GM12878 (cell line): Measurements from ENCODE around the gene TM7SF2. TPM values are rescaled to one million over a fixed set of nuclear protein-coding genes. Genes with fewer than 3 reads are reported as not detected.
A peak's percentile ranks its signal among the peaks of the same experiment; 100 is the strongest.

Experiments used
- ATAC-seq: fragments of 200-7000 bp; cut with Tn5 transposase; 3 replicates; pipeline ENCODE4 v1.9.1; 2020; ENCODE audit warnings: mild to moderate bottlenecking, moderate library complexity
- BruUV-seq: library from RNA; stranded (reverse); fragments of 400-500 nt; replicated peaks from 2 replicates; lab custom pipeline; 2021; lab: Mats Ljungman, UMichigan
- CTCF ChIA-PET: fragments of 300-600 bp; sonication (Branson Sonifier 250); formaldehyde crosslinking; extraction: SDS; loops from one replicate; lab custom pipeline; 2021; ENCODE audit warnings: inconsistent platforms; lab: Yijun Ruan, JAX
- POLR2A ChIA-PET: fragments of 350-600 bp; formaldehyde crosslinking; extraction: SDS; loops from one replicate; lab custom pipeline; 2021; ENCODE audit warnings: inconsistent platforms; lab: Charles Lee
- RAD21 ChIA-PET: fragments of 300-600 bp; sonication (Branson Sonifier 250); formaldehyde crosslinking; loops from one replicate; lab custom pipeline; 2023; ENCODE audit warnings: antibody characterized with exemption; ENCODE audit not compliant: unreplicated experiment; lab: Charles Lee
- SMC1A ChIA-PET: fragments of 300-600 bp; sonication (Branson Sonifier 250); formaldehyde crosslinking; loops from one replicate; lab custom pipeline; 2023; ENCODE audit not compliant: unreplicated experiment, uncharacterized antibody; lab: Charles Lee
- DNase-seq: peaks from one replicate; pipeline ENCODE4 v3.0.0-alpha.2; 2011; ENCODE audit warnings: low read depth, low spot score
- FAIRE-seq: peaks from 3 replicates; lab custom pipeline; 2011; peaks lifted over from hg19 to GRCh38; lab: Jason Lieb, UNC
- H2AFZ ChIP-seq: 2 replicates; pipeline ENCODE4 v1.6.0; 2011; ENCODE audit warnings: low read depth, low read length, control low read depth; ENCODE audit not compliant: control insufficient read depth
- H3K27ac ChIP-seq: 2 replicates; pipeline ENCODE4 v1.5.1; 2011; ENCODE audit warnings: control low read depth; ENCODE audit not compliant: control insufficient read depth, insufficient read depth
- H3K27me3 ChIP-seq, 2 experiments: replicated peaks in 1 of 2; 2 replicates each; pipeline versions ENCODE4 v1.6.0 to v1.6.1; 2011; ENCODE audit warnings: low read length in 1 of 2; ENCODE audit not compliant: control insufficient read depth in 2 of 2, insufficient read depth in 2 of 2
- H3K36me3 ChIP-seq, 2 experiments: 2 replicates each; pipeline ENCODE4 v1.5.1; 2011; ENCODE audit warnings: low read length in 1 of 2; ENCODE audit not compliant: control insufficient read depth in 2 of 2, insufficient read depth in 2 of 2
- H3K4me1 ChIP-seq: 2 replicates; pipeline ENCODE4 v1.6.1; 2011; ENCODE audit warnings: mild to moderate bottlenecking, low read length, moderate library complexity, mixed read lengths; ENCODE audit not compliant: control insufficient read depth, insufficient read depth
- H3K4me2 ChIP-seq: 2 replicates; pipeline ENCODE4 v1.6.0; 2011; ENCODE audit warnings: control low read depth; ENCODE audit not compliant: control insufficient read depth, insufficient read depth
- H3K4me3 ChIP-seq: fragments of 200-600 bp; sonication (generic); 2 replicates; pipeline ENCODE4 v1.5.1; 2016
- H3K79me2 ChIP-seq: 2 replicates; pipeline ENCODE4 v1.6.0; 2011; ENCODE audit warnings: low read length; ENCODE audit not compliant: control insufficient read depth, insufficient read depth
- H3K9ac ChIP-seq: 2 replicates; pipeline ENCODE4 v1.8.0; 2011; ENCODE audit warnings: low read length, control low read depth, mixed read lengths; ENCODE audit not compliant: control insufficient read depth, insufficient read depth
- H3K9me3 ChIP-seq: replicated peaks from 3 replicates; pipeline ENCODE4 v1.5.1; 2011; ENCODE audit warnings: mild to moderate bottlenecking, low read length; ENCODE audit not compliant: control insufficient read depth, insufficient read depth
- H4K20me1 ChIP-seq: 2 replicates; pipeline ENCODE4 v1.6.0; 2011; ENCODE audit not compliant: control insufficient read depth, insufficient read depth
- EGR1 ChIP-seq, 2 experiments: IDR thresholded peaks; 1 replicate in 1 of 2; 2 replicates in 1 of 2; pipeline ENCODE4 v1.6.1; 2011 to 2012; ENCODE audit warnings: low read depth in 2 of 2, low read length in 2 of 2, borderline replicate concordance in 1 of 2, mild to moderate bottlenecking in 1 of 2, moderate library complexity in 1 of 2
- KAT2A ChIP-seq: conservative IDR thresholded peaks from 2 replicates; pipeline ENCODE4 v1.6.1; 2011; ENCODE audit warnings: low read depth, low read length; ENCODE audit not compliant: control insufficient read depth
- MYC ChIP-seq: IDR thresholded peaks from 2 replicates; pipeline ENCODE4 v1.6.1; 2011; ENCODE audit warnings: mild to moderate bottlenecking, low read length, moderate library complexity, inconsistent platforms; ENCODE audit not compliant: insufficient read depth, insufficient replicate concordance, insufficient read length, severe bottlenecking
- NFXL1 ChIP-seq: fragments of 450-650 bp; IDR thresholded peaks from 2 replicates; pipeline ENCODE4 v1.6.1; 2017; ENCODE audit warnings: antibody characterized with exemption, mild to moderate bottlenecking, borderline replicate concordance
- NR2F1 ChIP-seq: fragments of 450-650 bp; conservative IDR thresholded peaks from 2 replicates; pipeline ENCODE4 v1.6.1; 2017; ENCODE audit warnings: mild to moderate bottlenecking
- POLR2AphosphoS5 ChIP-seq: IDR thresholded peaks from 2 replicates; pipeline ENCODE4 v1.6.1; 2011; ENCODE audit warnings: mild to moderate bottlenecking, low read length, inconsistent platforms
- RAD21 ChIP-seq: IDR thresholded peaks from 2 replicates; pipeline ENCODE4 v1.6.1; 2011; ENCODE audit warnings: mild to moderate bottlenecking, low read depth, low read length, moderate library complexity; ENCODE audit not compliant: insufficient read depth
- RUNX3 ChIP-seq: IDR thresholded peaks from 2 replicates; pipeline ENCODE4 v1.6.1; 2012; ENCODE audit warnings: low read length, inconsistent platforms
- SIN3A ChIP-seq: IDR thresholded peaks from 2 replicates; pipeline ENCODE4 v1.6.1; 2012; ENCODE audit warnings: low read depth, low read length, improper control_type of control experiment
- SMARCA5 ChIP-seq: fragments of 450-650 bp; IDR thresholded peaks from 2 replicates; pipeline ENCODE4 v1.6.1; 2017; ENCODE audit warnings: mild to moderate bottlenecking
- TARDBP ChIP-seq: IDR thresholded peaks from 2 replicates; pipeline ENCODE4 v1.6.1; 2016; ENCODE audit warnings: borderline replicate concordance
- WGBS: methylation state at CpG from one replicate; pipeline ENCODE4 v1.1.6; 2016; ENCODE audit warnings: low lambda C conversion rate; ENCODE audit not compliant: insufficient replicate concordance, insufficient coverage; ENCODE audit errors: missing lambda C conversion rate; 5-methylcytosine and 5-hydroxymethylcytosine counted together
- in situ Hi-C: fragments of 300-500 bp; cut with MboI; formaldehyde crosslinking; loops from 9 replicates; pipeline ENCODE4 v1.14.3; 2018; ENCODE audit warnings: mixed read lengths
- intact Hi-C: fragments of 100-400 bp; cut with micrococcal nuclease; formaldehyde crosslinking; loops from one replicate; pipeline ENCODE4 v1.14.2; 2022; ENCODE audit not compliant: unreplicated experiment
- polyA plus RNA-seq, 11 experiments: library from polyadenylated mRNA; depleted of rRNA in 4 of 11; unstranded in 6 of 11; stranded (reverse) in 5 of 11; fragments of >200 nt; fragmentation: Nextera tagmentation in 4 of 11; fragmentation: Illumina TruSeq in 1 of 11; extraction: Ambion mirVana in 4 of 11; extraction: Trizol in 1 of 11; gene quantifications; 1 replicate in 1 of 11; 2 replicates in 10 of 11; pipeline versions ENCODE4 v1.2.1 to v1.2.3, GENCODE V29; 2011 to 2016; ENCODE audit warnings: inconsistent platforms in 2 of 11, missing spikeins in 2 of 11, low read depth in 1 of 11
- total RNA-seq, 4 experiments: library from RNA; depleted of rRNA in 3 of 4; stranded (reverse); fragments of >200 nt in 3 of 4; fragmentation: Illumina TruSeq in 1 of 4; extraction: Trizol in 1 of 4; gene quantifications; 2 replicates each; pipeline versions ENCODE4 v1.2.1 to v1.2.3, GENCODE V29; 2013 to 2021
- TF ChIP-seq, protein P1 (sequence below): IDR thresholded peaks from 2 replicates; pipeline ENCODE4 v1.6.1; 2012; ENCODE audit warnings: low read depth, low read length, improper control_type of control experiment
- TF ChIP-seq, protein P2 (sequence below): IDR thresholded peaks from 2 replicates; pipeline ENCODE4 v1.6.1; 2012; ENCODE audit warnings: improper control_type of control experiment, low read depth, low read length; ENCODE audit not compliant: insufficient replicate concordance
- TF ChIP-seq, protein P3 (sequence below): fragments of 450-650 bp; IDR thresholded peaks from 2 replicates; pipeline ENCODE4 v1.6.1; 2016; ENCODE audit warnings: mild to moderate bottlenecking

Gene TM7SF2
- total and polyA plus RNA-seq, 10 of the 15 experiments (the other 5 are each of a cell fraction or from before 2014, with no cell fraction given), result 0.52 to 57.7 (median 20.7) TPM

DNA sequence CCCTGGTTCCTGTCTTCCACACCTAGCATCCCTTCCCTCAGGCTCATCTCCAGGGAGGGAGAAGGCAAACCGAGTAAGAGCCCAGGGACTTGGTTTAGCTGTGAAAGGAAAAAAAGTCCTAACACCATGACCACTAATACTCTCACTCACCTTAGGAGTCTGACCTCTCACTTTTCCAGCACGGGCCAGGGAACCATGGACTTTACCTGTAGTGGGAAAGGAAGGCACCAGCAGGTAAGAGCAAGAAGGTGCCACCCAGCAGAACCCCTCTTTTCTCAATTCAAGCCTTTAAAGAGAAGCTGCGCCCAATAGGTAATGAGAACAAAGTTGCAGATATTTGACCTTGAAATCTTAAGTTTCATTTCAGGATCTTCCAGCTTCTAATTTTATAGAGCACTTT, 9.2 kb downstream of the TM7SF2 start:
- H3K4me2 ChIP-seq, result peak overlapping the region; percentile 79
- H2AFZ ChIP-seq, result no peak overlapping the region
- no TSS peak for BruUV-seq
- ChIA-PET CTCF (interaction anchor here (0.9 to 3.1 kb wide), 13 partner anchors 9 to 333 kb away, joined by 3 to 40 read pairs (median 13); partner anchors contain the start of genes ARL2, CAPN1, CDC42BPG and SYVN1), POLR2A (interaction anchor here (0.7 to 3.1 kb wide), 10 partner anchors 9 to 273 kb away, joined by 3 to 31 read pairs (median 6); partner anchors contain the start of genes SYVN1 and TM7SF2), RAD21 (interaction anchor here (1.8 to 3.3 kb wide), 3 partner anchors 60 to 272 kb away, joined by 8 to 34 read pairs (median 13); partner anchors contain the start of gene CAPN1), SMC1A (interaction anchor here (0.8 to 3.5 kb wide), 7 partner anchors 10 to 273 kb away, joined by 3 to 15 read pairs (median 6); partner anchors contain the start of genes CAPN1, SNX15, SYVN1 and TM7SF2)
- peaks cover 25% of the 10 kb centered on the region for H3K4me1 ChIP-seq
- in situ Hi-C loops (no loop called here), intact Hi-C loops (no loop called here)
- 35% methylated on average over 3 of the region's 3 CpGs for WGBS
- H3K4me3 ChIP-seq, result peak overlapping the region; percentile 85
- no peaks in the 10 kb centered on the region for H3K27me3 ChIP-seq
- no peak for ATAC-seq
- DNase-seq, result no peak
- H3K79me2 ChIP-seq, result peaks cover 55% of the 10 kb centered on the region
- FAIRE-seq, result no peak
- H3K9me3 ChIP-seq, result no peaks in the 10 kb centered on the region
- H3K36me3 ChIP-seq, result peaks cover 12 to 33% of the 10 kb centered on the region in 2 experiments
- H3K9ac ChIP-seq, result peak overlapping the region; percentile 97
- peak overlapping the region; percentile 80 for H3K27ac ChIP-seq
- no peaks in the 10 kb centered on the region for H4K20me1 ChIP-seq
- TF ChIP-seq POLR2AphosphoS5 (no peak; the same call in 1 of the 2 replicates), MYC (no peak), KAT2A (no peak), NFXL1 (no peak), SMARCA5 (no peak), SIN3A (no peak), RUNX3 (no peak), TARDBP (no peak), RAD21 (no peak), EGR1 (IDR thresholded peaks at IDR 0.05; ENCODE audit: borderline replicate concordance in 1 of 2, low read depth in 2 of 2, low read length in 2 of 2) (no peak), NR2F1 (no peak)
- TF ChIP-seq, protein P1, sequence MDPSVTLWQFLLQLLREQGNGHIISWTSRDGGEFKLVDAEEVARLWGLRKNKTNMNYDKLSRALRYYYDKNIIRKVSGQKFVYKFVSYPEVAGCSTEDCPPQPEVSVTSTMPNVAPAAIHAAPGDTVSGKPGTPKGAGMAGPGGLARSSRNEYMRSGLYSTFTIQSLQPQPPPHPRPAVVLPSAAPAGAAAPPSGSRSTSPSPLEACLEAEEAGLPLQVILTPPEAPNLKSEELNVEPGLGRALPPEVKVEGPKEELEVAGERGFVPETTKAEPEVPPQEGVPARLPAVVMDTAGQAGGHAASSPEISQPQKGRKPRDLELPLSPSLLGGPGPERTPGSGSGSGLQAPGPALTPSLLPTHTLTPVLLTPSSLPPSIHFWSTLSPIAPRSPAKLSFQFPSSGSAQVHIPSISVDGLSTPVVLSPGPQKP, result no peak
- TF ChIP-seq, protein P2, sequence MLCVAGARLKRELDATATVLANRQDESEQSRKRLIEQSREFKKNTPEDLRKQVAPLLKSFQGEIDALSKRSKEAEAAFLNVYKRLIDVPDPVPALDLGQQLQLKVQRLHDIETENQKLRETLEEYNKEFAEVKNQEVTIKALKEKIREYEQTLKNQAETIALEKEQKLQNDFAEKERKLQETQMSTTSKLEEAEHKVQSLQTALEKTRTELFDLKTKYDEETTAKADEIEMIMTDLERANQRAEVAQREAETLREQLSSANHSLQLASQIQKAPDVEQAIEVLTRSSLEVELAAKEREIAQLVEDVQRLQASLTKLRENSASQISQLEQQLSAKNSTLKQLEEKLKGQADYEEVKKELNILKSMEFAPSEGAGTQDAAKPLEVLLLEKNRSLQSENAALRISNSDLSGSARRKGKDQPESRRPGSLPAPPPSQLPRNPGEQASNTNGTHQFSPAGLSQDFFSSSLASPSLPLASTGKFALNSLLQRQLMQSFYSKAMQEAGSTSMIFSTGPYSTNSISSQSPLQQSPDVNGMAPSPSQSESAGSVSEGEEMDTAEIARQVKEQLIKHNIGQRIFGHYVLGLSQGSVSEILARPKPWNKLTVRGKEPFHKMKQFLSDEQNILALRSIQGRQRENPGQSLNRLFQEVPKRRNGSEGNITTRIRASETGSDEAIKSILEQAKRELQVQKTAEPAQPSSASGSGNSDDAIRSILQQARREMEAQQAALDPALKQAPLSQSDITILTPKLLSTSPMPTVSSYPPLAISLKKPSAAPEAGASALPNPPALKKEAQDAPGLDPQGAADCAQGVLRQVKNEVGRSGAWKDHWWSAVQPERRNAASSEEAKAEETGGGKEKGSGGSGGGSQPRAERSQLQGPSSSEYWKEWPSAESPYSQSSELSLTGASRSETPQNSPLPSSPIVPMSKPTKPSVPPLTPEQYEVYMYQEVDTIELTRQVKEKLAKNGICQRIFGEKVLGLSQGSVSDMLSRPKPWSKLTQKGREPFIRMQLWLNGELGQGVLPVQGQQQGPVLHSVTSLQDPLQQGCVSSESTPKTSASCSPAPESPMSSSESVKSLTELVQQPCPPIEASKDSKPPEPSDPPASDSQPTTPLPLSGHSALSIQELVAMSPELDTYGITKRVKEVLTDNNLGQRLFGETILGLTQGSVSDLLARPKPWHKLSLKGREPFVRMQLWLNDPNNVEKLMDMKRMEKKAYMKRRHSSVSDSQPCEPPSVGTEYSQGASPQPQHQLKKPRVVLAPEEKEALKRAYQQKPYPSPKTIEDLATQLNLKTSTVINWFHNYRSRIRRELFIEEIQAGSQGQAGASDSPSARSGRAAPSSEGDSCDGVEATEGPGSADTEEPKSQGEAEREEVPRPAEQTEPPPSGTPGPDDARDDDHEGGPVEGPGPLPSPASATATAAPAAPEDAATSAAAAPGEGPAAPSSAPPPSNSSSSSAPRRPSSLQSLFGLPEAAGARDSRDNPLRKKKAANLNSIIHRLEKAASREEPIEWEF, result no peak
- TF ChIP-seq, protein P3, sequence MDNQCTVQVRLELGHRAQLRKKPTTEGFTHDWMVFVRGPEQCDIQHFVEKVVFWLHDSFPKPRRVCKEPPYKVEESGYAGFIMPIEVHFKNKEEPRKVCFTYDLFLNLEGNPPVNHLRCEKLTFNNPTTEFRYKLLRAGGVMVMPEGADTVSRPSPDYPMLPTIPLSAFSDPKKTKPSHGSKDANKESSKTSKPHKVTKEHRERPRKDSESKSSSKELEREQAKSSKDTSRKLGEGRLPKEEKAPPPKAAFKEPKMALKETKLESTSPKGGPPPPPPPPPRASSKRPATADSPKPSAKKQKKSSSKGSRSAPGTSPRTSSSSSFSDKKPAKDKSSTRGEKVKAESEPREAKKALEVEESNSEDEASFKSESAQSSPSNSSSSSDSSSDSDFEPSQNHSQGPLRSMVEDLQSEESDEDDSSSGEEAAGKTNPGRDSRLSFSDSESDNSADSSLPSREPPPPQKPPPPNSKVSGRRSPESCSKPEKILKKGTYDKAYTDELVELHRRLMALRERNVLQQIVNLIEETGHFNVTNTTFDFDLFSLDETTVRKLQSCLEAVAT, result no peak
